ENCODE data around the gene EMILIN3. TPM values are rescaled to one million over a fixed set of nuclear protein-coding genes. Genes with fewer than 3 reads are reported as not detected.

EMILIN3 gene
- total RNA-seq, 1 experiment from 2014 or later = 5.9 TPM

DNA sequence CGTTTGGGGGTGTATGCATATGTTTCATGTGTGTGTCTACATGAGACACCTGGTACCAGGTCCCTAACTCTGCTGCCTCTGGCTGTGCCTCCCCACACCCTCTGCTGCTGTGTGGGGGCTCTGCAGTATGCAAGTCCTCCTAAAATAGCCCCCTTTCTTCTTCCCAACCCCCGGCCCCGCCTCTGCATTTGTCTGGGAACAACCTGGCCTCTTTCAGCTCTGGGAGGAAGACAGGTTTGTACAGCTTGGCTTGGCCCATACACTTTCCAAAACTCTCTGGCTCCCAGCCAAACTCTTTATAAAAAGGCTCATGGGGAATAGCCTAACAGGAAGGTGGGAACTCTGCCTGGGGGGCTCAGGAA, 27.1 kb upstream of the EMILIN3 start:
- Histone ChIP-seq H2AK5ac (ENCODE audit: insufficient read length, low read length) (no peak overlapping the region), H3K23me2 (ENCODE audit: insufficient read length, low read depth, low read length, poor library complexity, severe bottlenecking) (no peaks in the 10 kb centered on the region), H3K79me1 (ENCODE audit: insufficient read depth, low read depth, low read length, poor library complexity, severe bottlenecking) (no peaks in the 10 kb centered on the region), H3K27me3 (ENCODE audit: insufficient read depth, low read length) (no peaks in the 10 kb centered on the region), H2BK5ac (ENCODE audit: insufficient read length, low read length) (no peak overlapping the region), H3T11ph (ENCODE audit: low read length) (no peak overlapping the region), H4K20me1 (ENCODE audit: control insufficient read depth, insufficient read depth, insufficient read length) (no peaks in the 10 kb centered on the region), H3K4me2 (ENCODE audit: insufficient read depth, insufficient read length, low read length) (no peak overlapping the region), H3K27ac (ENCODE audit: insufficient read length, low read depth, low read length) (no peak overlapping the region), H3K4ac (ENCODE audit: low read depth, low read length) (no peak overlapping the region), H3K23ac (ENCODE audit: insufficient read length, low read depth, low read length) (no peak overlapping the region), H3K79me2 (ENCODE audit: insufficient read depth, low read length) (no peaks in the 10 kb centered on the region), H2AFZ (ENCODE audit: low read length) (no peak overlapping the region), H3K56ac (ENCODE audit: insufficient read length, low read depth, low read length) (no peak overlapping the region), H3K14ac (ENCODE audit: insufficient read depth, low read length) (no peak overlapping the region), H4K8ac (replicated peaks; ENCODE audit: insufficient read length, low read depth, low read length) (no peak overlapping the region), H4K5ac (ENCODE audit: insufficient read length, low read depth, low read length) (no peak overlapping the region), H3K9ac (ENCODE audit: extremely low read depth, insufficient read length, low read length) (no peak overlapping the region), H3K18ac (ENCODE audit: insufficient read length, low read depth, low read length) (no peak overlapping the region), H2BK12ac (ENCODE audit: insufficient read length, low read depth, low read length) (no peak overlapping the region), H3K9me3 (ENCODE audit: control insufficient read depth, low read depth, low read length) (no peaks in the 10 kb centered on the region), H3K4me1 (ENCODE audit: insufficient read depth, low read length) (peaks cover 8% of the 10 kb centered on the region; the same call in 1 of the 2 replicates), H2BK20ac (ENCODE audit: low read depth, low read length, poor library complexity, severe bottlenecking) (no peak overlapping the region), H2BK15ac (ENCODE audit: low read depth, low read length) (no peak overlapping the region), H2BK120ac (ENCODE audit: low read depth, low read length, poor library complexity, severe bottlenecking) (no peak overlapping the region), H4K91ac (ENCODE audit: insufficient read length, low read depth, low read length) (no peak overlapping the region)
- Mint-ChIP-seq H3K4me3 (no peak overlapping the region), H3K36me3 (ENCODE audit: insufficient read depth in 1 of 3, low read depth in 3 of 3) (no peaks in the 10 kb centered on the region), H3K27me3 (ENCODE audit: low read depth) (no peaks in the 10 kb centered on the region; the same call in 1 of the 2 replicates), H3K4me1 (peaks cover 19 to 22% of the 10 kb centered on the region in 2 experiments), H3K27ac (no peak overlapping the region), H3K9me3 (no peaks in the 10 kb centered on the region)
- no peak for DNase-seq
- TF ChIP-seq, protein P1, sequence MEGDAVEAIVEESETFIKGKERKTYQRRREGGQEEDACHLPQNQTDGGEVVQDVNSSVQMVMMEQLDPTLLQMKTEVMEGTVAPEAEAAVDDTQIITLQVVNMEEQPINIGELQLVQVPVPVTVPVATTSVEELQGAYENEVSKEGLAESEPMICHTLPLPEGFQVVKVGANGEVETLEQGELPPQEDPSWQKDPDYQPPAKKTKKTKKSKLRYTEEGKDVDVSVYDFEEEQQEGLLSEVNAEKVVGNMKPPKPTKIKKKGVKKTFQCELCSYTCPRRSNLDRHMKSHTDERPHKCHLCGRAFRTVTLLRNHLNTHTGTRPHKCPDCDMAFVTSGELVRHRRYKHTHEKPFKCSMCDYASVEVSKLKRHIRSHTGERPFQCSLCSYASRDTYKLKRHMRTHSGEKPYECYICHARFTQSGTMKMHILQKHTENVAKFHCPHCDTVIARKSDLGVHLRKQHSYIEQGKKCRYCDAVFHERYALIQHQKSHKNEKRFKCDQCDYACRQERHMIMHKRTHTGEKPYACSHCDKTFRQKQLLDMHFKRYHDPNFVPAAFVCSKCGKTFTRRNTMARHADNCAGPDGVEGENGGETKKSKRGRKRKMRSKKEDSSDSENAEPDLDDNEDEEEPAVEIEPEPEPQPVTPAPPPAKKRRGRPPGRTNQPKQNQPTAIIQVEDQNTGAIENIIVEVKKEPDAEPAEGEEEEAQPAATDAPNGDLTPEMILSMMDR (conservative IDR thresholded peaks at IDR 0.05) = no peak
- no CpG with 5 or more reads among the region's 3 CpGs for WGBS (ENCODE audit: extremely low coverage, insufficient read length, low lambda C conversion rate)
